ENCODE data around the gene WEE2.

DNA sequence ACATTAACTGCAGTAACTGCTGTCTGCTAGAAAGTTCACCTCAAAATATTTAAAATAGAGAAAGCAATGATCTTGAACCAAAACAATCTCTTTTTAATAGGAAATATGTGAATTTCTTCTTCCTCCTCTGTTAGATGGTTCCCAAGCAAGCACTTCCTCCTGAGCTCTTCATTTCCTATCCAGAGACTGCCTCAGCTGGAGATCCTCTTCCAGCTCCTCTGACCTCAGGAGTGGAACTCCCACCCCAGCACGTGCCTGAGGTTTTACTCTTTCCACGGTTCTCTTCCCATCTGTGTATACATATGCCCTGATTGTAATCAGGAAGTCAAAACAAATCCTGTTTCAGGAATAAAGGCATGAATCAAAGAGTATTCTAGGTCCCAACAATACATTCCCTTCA lies 11.8 kb upstream of the WEE2 start:
- TF ChIP-seq, protein P1, sequence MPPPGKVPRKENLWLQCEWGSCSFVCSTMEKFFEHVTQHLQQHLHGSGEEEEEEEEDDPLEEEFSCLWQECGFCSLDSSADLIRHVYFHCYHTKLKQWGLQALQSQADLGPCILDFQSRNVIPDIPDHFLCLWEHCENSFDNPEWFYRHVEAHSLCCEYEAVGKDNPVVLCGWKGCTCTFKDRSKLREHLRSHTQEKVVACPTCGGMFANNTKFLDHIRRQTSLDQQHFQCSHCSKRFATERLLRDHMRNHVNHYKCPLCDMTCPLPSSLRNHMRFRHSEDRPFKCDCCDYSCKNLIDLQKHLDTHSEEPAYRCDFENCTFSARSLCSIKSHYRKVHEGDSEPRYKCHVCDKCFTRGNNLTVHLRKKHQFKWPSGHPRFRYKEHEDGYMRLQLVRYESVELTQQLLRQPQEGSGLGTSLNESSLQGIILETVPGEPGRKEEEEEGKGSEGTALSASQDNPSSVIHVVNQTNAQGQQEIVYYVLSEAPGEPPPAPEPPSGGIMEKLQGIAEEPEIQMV (CRISPR knock-in tag; IDR thresholded peaks at IDR 0.05; ENCODE audit: low read depth): no peak
- no peak for TF ChIP-seq POLR2A (IDR thresholded peaks at IDR 0.05; ENCODE audit: insufficient read depth in 1 of 2, low read depth in 2 of 2, low read length in 2 of 2)
- TF ChIP-seq NCOR1 (IDR thresholded peaks at IDR 0.05; ENCODE audit: borderline replicate concordance, low read length): no peak
- TF ChIP-seq ZNF557 (CRISPR knock-in tag; IDR thresholded peaks at IDR 0.05): no peak
- no peak for TF ChIP-seq CHD2 (IDR thresholded peaks at IDR 0.05; ENCODE audit: low read depth, low read length)
- no peak for TF ChIP-seq ZFP90 (CRISPR knock-in tag; IDR thresholded peaks at IDR 0.05; ENCODE audit: borderline replicate concordance)
- TF ChIP-seq EP300 (IDR thresholded peaks at IDR 0.05; ENCODE audit: low read depth in 2 of 2, low read length in 2 of 2): no peak
- TF ChIP-seq EP300 (CRISPR knock-in tag; IDR thresholded peaks at IDR 0.05; ENCODE audit: borderline replicate concordance): no peak
- no peak for TF ChIP-seq PHF8 (CRISPR knock-in tag; IDR thresholded peaks at IDR 0.05)
- TF ChIP-seq, protein P2, sequence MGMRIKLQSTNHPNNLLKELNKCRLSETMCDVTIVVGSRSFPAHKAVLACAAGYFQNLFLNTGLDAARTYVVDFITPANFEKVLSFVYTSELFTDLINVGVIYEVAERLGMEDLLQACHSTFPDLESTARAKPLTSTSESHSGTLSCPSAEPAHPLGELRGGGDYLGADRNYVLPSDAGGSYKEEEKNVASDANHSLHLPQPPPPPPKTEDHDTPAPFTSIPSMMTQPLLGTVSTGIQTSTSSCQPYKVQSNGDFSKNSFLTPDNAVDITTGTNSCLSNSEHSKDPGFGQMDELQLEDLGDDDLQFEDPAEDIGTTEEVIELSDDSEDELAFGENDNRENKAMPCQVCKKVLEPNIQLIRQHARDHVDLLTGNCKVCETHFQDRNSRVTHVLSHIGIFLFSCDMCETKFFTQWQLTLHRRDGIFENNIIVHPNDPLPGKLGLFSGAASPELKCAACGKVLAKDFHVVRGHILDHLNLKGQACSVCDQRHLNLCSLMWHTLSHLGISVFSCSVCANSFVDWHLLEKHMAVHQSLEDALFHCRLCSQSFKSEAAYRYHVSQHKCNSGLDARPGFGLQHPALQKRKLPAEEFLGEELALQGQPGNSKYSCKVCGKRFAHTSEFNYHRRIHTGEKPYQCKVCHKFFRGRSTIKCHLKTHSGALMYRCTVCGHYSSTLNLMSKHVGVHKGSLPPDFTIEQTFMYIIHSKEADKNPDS (CRISPR knock-in tag; IDR thresholded peaks at IDR 0.05): no peak
- TF ChIP-seq, protein P3, sequence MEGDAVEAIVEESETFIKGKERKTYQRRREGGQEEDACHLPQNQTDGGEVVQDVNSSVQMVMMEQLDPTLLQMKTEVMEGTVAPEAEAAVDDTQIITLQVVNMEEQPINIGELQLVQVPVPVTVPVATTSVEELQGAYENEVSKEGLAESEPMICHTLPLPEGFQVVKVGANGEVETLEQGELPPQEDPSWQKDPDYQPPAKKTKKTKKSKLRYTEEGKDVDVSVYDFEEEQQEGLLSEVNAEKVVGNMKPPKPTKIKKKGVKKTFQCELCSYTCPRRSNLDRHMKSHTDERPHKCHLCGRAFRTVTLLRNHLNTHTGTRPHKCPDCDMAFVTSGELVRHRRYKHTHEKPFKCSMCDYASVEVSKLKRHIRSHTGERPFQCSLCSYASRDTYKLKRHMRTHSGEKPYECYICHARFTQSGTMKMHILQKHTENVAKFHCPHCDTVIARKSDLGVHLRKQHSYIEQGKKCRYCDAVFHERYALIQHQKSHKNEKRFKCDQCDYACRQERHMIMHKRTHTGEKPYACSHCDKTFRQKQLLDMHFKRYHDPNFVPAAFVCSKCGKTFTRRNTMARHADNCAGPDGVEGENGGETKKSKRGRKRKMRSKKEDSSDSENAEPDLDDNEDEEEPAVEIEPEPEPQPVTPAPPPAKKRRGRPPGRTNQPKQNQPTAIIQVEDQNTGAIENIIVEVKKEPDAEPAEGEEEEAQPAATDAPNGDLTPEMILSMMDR (CRISPR knock-in tag; IDR thresholded peaks at IDR 0.05): no peak
- TF ChIP-seq GFI1 (CRISPR knock-in tag; IDR thresholded peaks at IDR 0.05; ENCODE audit: borderline replicate concordance): no peak
